TTC549 (cell line): ENCODE data around the gene BEAN1.
"Not testable (repeated sequence)": the region's sequence is repeated elsewhere in the genome, so short reads cannot be mapped to it uniquely, and the experiment has no call there.

Experiments
- FAIRE-seq: peaks from 2 replicates; lab custom pipeline; 2012; peaks lifted over from hg19 to GRCh38; lab: Jason Lieb, UNC

Gene BEAN1

GRCh38 chr16:66486199-66486772 is 59.2 kb downstream of the BEAN1 start:
- FAIRE-seq, result no peak

GRCh38 chr16:66486773-66487579 is 59.9 kb downstream of the BEAN1 start:
- FAIRE-seq, result no peak

- FAIRE-seq, result no peak
These were observed 60.6 kb downstream of the BEAN1 start for GRCh38 chr16:66487580-66488275.

- no peak for FAIRE-seq
These were observed 61.4 kb downstream of the BEAN1 start for GRCh38 chr16:66488505-66488904.

- no peak for FAIRE-seq
These were observed 62.3 kb downstream of the BEAN1 start for GRCh38 chr16:66489385-66489784.

GRCh38 chr16:66489818-66490217 is 62.7 kb downstream of the BEAN1 start:
- no peak for FAIRE-seq

- no peak for FAIRE-seq
These were observed 64.0 kb downstream of the BEAN1 start for GRCh38 chr16:66490774-66491715.

GRCh38 chr16:66491716-66492064 is 64.6 kb downstream of the BEAN1 start:
- no peak for FAIRE-seq

GRCh38 chr16:66493490-66494401 is 66.7 kb downstream of the BEAN1 start:
- no peak for FAIRE-seq

GRCh38 chr16:66494916-66495315 is 67.8 kb downstream of the BEAN1 start:
- no peak for FAIRE-seq

- no peak for FAIRE-seq
These were observed 68.3 kb downstream of the BEAN1 start for GRCh38 chr16:66495440-66495839.

GRCh38 chr16:66496226-66496625 is 69.1 kb downstream of the BEAN1 start:
- not testable (repeated sequence) for FAIRE-seq

- FAIRE-seq, result not testable (repeated sequence)
These were observed 70.8 kb downstream of the BEAN1 start for GRCh38 chr16:66497921-66498320.

GRCh38 chr16:66501563-66501962 is 74.5 kb downstream of the BEAN1 start:
- FAIRE-seq, result not testable (repeated sequence)

- no peak for FAIRE-seq
These were observed 75.2 kb downstream of the BEAN1 start for GRCh38 chr16:66502020-66502913.

- FAIRE-seq, result no peak
These were observed 75.9 kb downstream of the BEAN1 start for GRCh38 chr16:66503030-66503429.

- no peak for FAIRE-seq
These were observed 76.5 kb downstream of the BEAN1 start for GRCh38 chr16:66503612-66504011.

- no peak for FAIRE-seq
These were observed 80.7 kb downstream of the BEAN1 start for GRCh38 chr16:66507731-66508239.

GRCh38 chr16:66508248-66508913 is 81.3 kb downstream of the BEAN1 start:
- no peak for FAIRE-seq
